Uterus (tissue), 2 donors: ENCODE results near the gene SPATA24.

Source experiments
- CTCF ChIP-seq, 4 experiments: fragments of 200-600 bp in 2 of 4; fragments of 450-650 bp in 2 of 4; sonication (generic) in 2 of 4; IDR thresholded peaks; one replicate each; pipeline ENCODE4 v1.5.1; 2016 to 2019; ENCODE audit warnings: antibody characterized with exemption in 4 of 4, mild to moderate bottlenecking in 2 of 4, moderate library complexity in 1 of 4
- POLR2A ChIP-seq, 2 donors: fragments of 450-650 bp; IDR thresholded peaks; one replicate each; pipeline ENCODE4 v1.6.1; 2016; ENCODE audit warnings: antibody characterized with exemption in 2 of 2, mild to moderate bottlenecking in 1 of 2, moderate library complexity in 1 of 2

DNA sequence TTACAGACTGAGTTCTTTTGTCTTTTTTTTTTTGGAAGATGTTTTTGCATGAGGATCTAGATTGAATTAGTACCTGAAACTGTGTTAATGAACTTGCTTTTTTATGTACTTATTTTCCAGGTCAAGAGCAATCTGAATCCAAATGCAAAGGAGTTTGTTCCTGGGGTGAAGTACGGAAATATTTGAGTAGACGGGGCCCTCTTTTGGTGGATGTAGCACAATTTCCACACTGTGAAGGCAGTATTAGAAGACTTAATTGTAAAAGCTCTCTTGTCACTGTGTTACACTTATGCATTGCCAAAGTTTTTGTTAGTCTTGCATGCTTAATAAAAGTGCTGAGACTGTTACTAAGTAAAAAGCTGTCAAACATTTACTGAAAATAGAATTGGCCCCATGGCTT, 35.3 kb downstream of the SPATA24 start:
- no peak for TF ChIP-seq CTCF (IDR thresholded peaks at IDR 0.05)
- no peak for TF ChIP-seq POLR2A (IDR thresholded peaks at IDR 0.05)
